Glutamatergic neuron (in vitro differentiated cells): ENCODE data around the gene PERM1. TPM values are rescaled to one million over a fixed set of nuclear protein-coding genes. Genes with fewer than 3 reads are reported as not detected.

Experiments used
- DNase-seq: peaks from one replicate; pipeline ENCODE4 v3.0.0; 2022
- H3K27ac Mint-ChIP-seq: one replicate; pipeline ENCODE4 v1.8.0; 2020; ENCODE audit warnings: mild to moderate bottlenecking, mixed read lengths, inconsistent platforms; ENCODE audit not compliant: unreplicated experiment
- H3K27me3 Mint-ChIP-seq: one replicate; pipeline ENCODE4 v1.8.0; 2020; ENCODE audit warnings: mild to moderate bottlenecking, moderate library complexity, mixed read lengths, inconsistent platforms; ENCODE audit not compliant: unreplicated experiment
- H3K36me3 Mint-ChIP-seq: one replicate; pipeline ENCODE4 v1.8.0; 2020; ENCODE audit warnings: mild to moderate bottlenecking, mixed read lengths, inconsistent platforms; ENCODE audit not compliant: unreplicated experiment
- H3K4me1 Mint-ChIP-seq: one replicate; pipeline ENCODE4 v1.8.0; 2020; ENCODE audit warnings: mild to moderate bottlenecking, low read depth, mixed read lengths, inconsistent platforms; ENCODE audit not compliant: unreplicated experiment
- H3K4me3 Mint-ChIP-seq: one replicate; pipeline ENCODE4 v1.8.0; 2020; ENCODE audit warnings: mild to moderate bottlenecking, mixed read lengths, inconsistent platforms; ENCODE audit not compliant: unreplicated experiment
- H3K9me3 Mint-ChIP-seq: one replicate; pipeline ENCODE4 v1.8.0; 2020; ENCODE audit warnings: mild to moderate bottlenecking, moderate library complexity, mixed read lengths, inconsistent platforms; ENCODE audit not compliant: unreplicated experiment
- total RNA-seq: library from RNA; stranded (reverse); fragmentation: NEBNext Ultra II Directional; extraction: Animal tissue kit (Norgen Biotek cat#: 25700); gene quantifications from one replicate; pipeline ENCODE4 v1.2.1, GENCODE V29; 2021; ENCODE audit not compliant: unreplicated experiment
- TF ChIP-seq, protein P1 (sequence below): fragments of 200-600 bp; sonication (generic); IDR thresholded peaks from one replicate; pipeline ENCODE4 v1.5.0; 2021; ENCODE audit not compliant: partially characterized antibody, unreplicated experiment

The PERM1 gene
- total RNA-seq, 1 donor from 2014 or later, result 0.32 TPM

- no peak overlapping the region for H3K4me3 Mint-ChIP-seq
- H3K9me3 Mint-ChIP-seq, result peaks cover 5% of the 10 kb centered on the region
- TF ChIP-seq, protein P1, sequence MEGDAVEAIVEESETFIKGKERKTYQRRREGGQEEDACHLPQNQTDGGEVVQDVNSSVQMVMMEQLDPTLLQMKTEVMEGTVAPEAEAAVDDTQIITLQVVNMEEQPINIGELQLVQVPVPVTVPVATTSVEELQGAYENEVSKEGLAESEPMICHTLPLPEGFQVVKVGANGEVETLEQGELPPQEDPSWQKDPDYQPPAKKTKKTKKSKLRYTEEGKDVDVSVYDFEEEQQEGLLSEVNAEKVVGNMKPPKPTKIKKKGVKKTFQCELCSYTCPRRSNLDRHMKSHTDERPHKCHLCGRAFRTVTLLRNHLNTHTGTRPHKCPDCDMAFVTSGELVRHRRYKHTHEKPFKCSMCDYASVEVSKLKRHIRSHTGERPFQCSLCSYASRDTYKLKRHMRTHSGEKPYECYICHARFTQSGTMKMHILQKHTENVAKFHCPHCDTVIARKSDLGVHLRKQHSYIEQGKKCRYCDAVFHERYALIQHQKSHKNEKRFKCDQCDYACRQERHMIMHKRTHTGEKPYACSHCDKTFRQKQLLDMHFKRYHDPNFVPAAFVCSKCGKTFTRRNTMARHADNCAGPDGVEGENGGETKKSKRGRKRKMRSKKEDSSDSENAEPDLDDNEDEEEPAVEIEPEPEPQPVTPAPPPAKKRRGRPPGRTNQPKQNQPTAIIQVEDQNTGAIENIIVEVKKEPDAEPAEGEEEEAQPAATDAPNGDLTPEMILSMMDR, result no peak
- H3K36me3 Mint-ChIP-seq, result no peaks in the 10 kb centered on the region
- DNase-seq, result no peak
- peaks cover 6% of the 10 kb centered on the region for H3K4me1 Mint-ChIP-seq
- H3K27ac Mint-ChIP-seq, result no peak overlapping the region
- H3K27me3 Mint-ChIP-seq, result peaks cover 12% of the 10 kb centered on the region
Observed at GRCh38 chr1:967466-968343, 14.2 kb downstream of the PERM1 start.

DNA sequence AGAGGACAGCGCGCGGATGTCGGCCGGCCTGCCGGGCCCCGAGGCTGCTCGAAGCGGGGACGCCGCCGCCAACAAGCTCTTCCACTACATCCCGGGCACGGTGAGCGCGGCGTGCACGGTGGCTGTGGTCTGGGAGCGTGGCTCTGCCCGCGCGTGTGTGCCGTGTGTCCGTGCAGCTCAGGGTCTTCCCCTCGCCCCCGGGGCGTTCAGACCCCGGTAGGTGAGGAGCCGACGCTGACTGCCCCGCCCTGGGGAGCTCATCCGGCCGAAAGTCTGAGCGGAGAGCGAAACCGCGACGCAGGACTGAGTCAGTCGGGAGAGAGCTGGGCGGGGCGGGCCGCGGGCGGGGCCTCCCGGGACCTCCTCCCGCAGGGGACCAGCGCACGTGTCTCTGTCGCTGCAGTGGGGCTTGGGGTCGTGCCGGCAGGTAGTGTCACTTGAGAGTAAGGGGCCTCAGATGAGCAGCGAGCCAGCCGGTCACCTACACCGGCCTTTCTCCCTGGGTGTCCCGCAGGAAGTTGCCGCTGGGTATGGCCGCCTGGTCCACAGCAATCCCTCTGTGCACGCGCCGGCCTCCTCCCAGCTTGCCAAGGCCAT lies 15.1 kb downstream of the PERM1 start:
- H3K27ac Mint-ChIP-seq, result no peak overlapping the region
- H3K9me3 Mint-ChIP-seq, result peaks cover 5% of the 10 kb centered on the region
- TF ChIP-seq, protein P1, result no peak
- peaks cover 6% of the 10 kb centered on the region for H3K4me1 Mint-ChIP-seq
- peaks cover 12% of the 10 kb centered on the region for H3K27me3 Mint-ChIP-seq
- H3K36me3 Mint-ChIP-seq, result no peaks in the 10 kb centered on the region
- DNase-seq, result peak; percentile 54
- H3K4me3 Mint-ChIP-seq, result no peak overlapping the region

- peaks cover 6% of the 10 kb centered on the region for H3K4me1 Mint-ChIP-seq
- TF ChIP-seq, protein P1, result no peak
- DNase-seq, result no peak
- H3K9me3 Mint-ChIP-seq, result peaks cover 5% of the 10 kb centered on the region
- H3K36me3 Mint-ChIP-seq, result no peaks in the 10 kb centered on the region
- H3K4me3 Mint-ChIP-seq, result no peak within 1 kb of the TSS
- no peak within 1 kb of the TSS for H3K27ac Mint-ChIP-seq
- H3K27me3 Mint-ChIP-seq, result peaks cover 12% of the 10 kb centered on the region
Observed at GRCh38 chr1:966135-966703, 15.7 kb downstream of the PERM1 start, which contains the start of gene PLEKHN1. PLEKHN1 (plus strand) TSS chr1:966482; CDS start chr1:966532, 50 bp downstream.

- peak; percentile 16 for DNase-seq
- Mint-ChIP-seq H3K27me3 (peaks cover 12% of the 10 kb centered on the region), H3K36me3 (no peaks in the 10 kb centered on the region), H3K4me3 (no peak overlapping the region), H3K9me3 (peaks cover 5% of the 10 kb centered on the region), H3K27ac (no peak overlapping the region), H3K4me1 (peaks cover 6% of the 10 kb centered on the region)
- TF ChIP-seq, protein P1, result no peak
Observed at GRCh38 chr1:965526-966134, 16.3 kb downstream of the PERM1 start.
